Measurements from ENCODE around the gene FBXO41. TPM values are rescaled to one million over a fixed set of nuclear protein-coding genes. Genes with fewer than 3 reads are reported as not detected.
"Not testable (repeated sequence)": the region's sequence is repeated elsewhere in the genome, so short reads cannot be mapped to it uniquely, and the experiment has no call there.

FBXO41 gene
- total RNA-seq, 2 donors from 2014 or later = 1.7 to 1.8 TPM

- peaks cover 0 to 7% of the 10 kb centered on the region in 2 donors for H3K4me1 ChIP-seq
- no peak for DNase-seq (ENCODE audit: low spot score)
- peaks cover 0 to 2% of the 10 kb centered on the region in 2 donors for H3K27me3 ChIP-seq
- no peak for TF ChIP-seq CTCF (IDR thresholded peaks at IDR 0.05)
- no peak overlapping the region for H3K4me3 ChIP-seq
- no peaks in the 10 kb centered on the region for H3K9me3 ChIP-seq
- no peak overlapping the region for H3K27ac ChIP-seq
- no peaks in the 10 kb centered on the region for H3K36me3 ChIP-seq
These were observed 18.0 kb downstream of the FBXO41 start for GRCh38 chr2:73266061-73266901.

GRCh38 chr2:73265298-73266060 is 18.8 kb downstream of the FBXO41 start:
- DNase-seq (ENCODE audit: low spot score) = no peak
- Histone ChIP-seq H3K27me3 (peaks cover 0 to 2% of the 10 kb centered on the region in 2 donors), H3K36me3 (no peaks in the 10 kb centered on the region), H3K27ac (no peak overlapping the region), H3K4me1 (peaks cover 0 to 7% of the 10 kb centered on the region in 2 donors), H3K9me3 (no peaks in the 10 kb centered on the region), H3K4me3 (no peak overlapping the region)
- no peak for TF ChIP-seq CTCF (IDR thresholded peaks at IDR 0.05)

- no peaks in the 10 kb centered on the region for H3K9me3 ChIP-seq
- no peak for TF ChIP-seq CTCF (IDR thresholded peaks at IDR 0.05)
- DNase-seq (ENCODE audit: low spot score) = no peak
- H3K4me3 ChIP-seq = no peak overlapping the region
- peaks cover 0 to 7% of the 10 kb centered on the region in 2 donors for H3K4me1 ChIP-seq
- H3K36me3 ChIP-seq = no peaks in the 10 kb centered on the region
- no peak overlapping the region for H3K27ac ChIP-seq
- H3K27me3 ChIP-seq = peaks cover 0 to under 1% of the 10 kb centered on the region in 2 donors
These were observed 19.5 kb downstream of the FBXO41 start for GRCh38 chr2:73264783-73265182.

GRCh38 chr2:73264332-73264606 is 20.0 kb downstream of the FBXO41 start:
- Histone ChIP-seq H3K36me3 (no peaks in the 10 kb centered on the region), H3K27me3 (no peaks in the 10 kb centered on the region), H3K4me1 (peaks cover 0 to 7% of the 10 kb centered on the region in 2 donors), H3K27ac (no peak overlapping the region), H3K9me3 (no peaks in the 10 kb centered on the region), H3K4me3 (no peak overlapping the region)
- DNase-seq (ENCODE audit: low spot score) = no peak
- TF ChIP-seq CTCF (IDR thresholded peaks at IDR 0.05) = no peak

- Histone ChIP-seq H3K9me3 (no peaks in the 10 kb centered on the region), H3K27me3 (no peaks in the 10 kb centered on the region), H3K27ac (no peak overlapping the region), H3K4me1 (peaks cover 0 to 3% of the 10 kb centered on the region in 2 donors), H3K4me3 (no peak overlapping the region), H3K36me3 (no peaks in the 10 kb centered on the region)
- no peak for TF ChIP-seq CTCF (IDR thresholded peaks at IDR 0.05)
- DNase-seq (ENCODE audit: low spot score) = no peak
These were observed 20.5 kb downstream of the FBXO41 start for GRCh38 chr2:73263540-73264331.

- not testable (repeated sequence) for H3K27ac ChIP-seq; H3K4me1 ChIP-seq; H3K27me3 ChIP-seq; DNase-seq (ENCODE audit: low spot score); H3K9me3 ChIP-seq; H3K36me3 ChIP-seq; H3K4me3 ChIP-seq
These were observed 21.4 kb downstream of the FBXO41 start for GRCh38 chr2:73262691-73263429.
